ENCODE data around the gene KCNAB1.

DNA sequence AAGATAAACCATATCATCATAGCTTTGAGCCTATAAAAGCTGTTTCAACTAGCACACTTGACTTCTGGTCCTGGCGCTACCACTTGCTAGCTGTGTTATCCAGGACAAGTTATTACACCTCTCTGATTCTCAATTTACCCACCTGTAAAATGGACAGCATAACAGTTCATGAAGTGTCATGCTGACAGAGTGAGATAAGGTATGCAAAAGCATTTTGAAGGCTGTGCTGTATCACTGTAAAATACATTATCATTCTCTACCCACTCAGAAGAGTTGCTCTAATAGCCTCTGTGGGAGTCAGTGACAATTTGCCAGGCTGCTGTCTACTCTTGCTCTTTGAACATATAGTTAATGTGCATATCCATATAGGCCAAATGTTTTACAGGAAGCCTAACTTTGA lies 341.5 kb downstream of the KCNAB1 start:
- TF ChIP-seq, protein P1, sequence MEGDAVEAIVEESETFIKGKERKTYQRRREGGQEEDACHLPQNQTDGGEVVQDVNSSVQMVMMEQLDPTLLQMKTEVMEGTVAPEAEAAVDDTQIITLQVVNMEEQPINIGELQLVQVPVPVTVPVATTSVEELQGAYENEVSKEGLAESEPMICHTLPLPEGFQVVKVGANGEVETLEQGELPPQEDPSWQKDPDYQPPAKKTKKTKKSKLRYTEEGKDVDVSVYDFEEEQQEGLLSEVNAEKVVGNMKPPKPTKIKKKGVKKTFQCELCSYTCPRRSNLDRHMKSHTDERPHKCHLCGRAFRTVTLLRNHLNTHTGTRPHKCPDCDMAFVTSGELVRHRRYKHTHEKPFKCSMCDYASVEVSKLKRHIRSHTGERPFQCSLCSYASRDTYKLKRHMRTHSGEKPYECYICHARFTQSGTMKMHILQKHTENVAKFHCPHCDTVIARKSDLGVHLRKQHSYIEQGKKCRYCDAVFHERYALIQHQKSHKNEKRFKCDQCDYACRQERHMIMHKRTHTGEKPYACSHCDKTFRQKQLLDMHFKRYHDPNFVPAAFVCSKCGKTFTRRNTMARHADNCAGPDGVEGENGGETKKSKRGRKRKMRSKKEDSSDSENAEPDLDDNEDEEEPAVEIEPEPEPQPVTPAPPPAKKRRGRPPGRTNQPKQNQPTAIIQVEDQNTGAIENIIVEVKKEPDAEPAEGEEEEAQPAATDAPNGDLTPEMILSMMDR (IDR thresholded peaks at IDR 0.05; ENCODE audit: extremely low read depth in 1 of 2, insufficient read depth in 1 of 2, low read depth in 1 of 2, low read length in 2 of 2), result no peak
- TF ChIP-seq EZH2 (IDR thresholded peaks at IDR 0.05; ENCODE audit: borderline replicate concordance, low read depth, low read length, severe bottlenecking) (no peak), POLR2A (IDR thresholded peaks at IDR 0.05; ENCODE audit: low read depth, low read length) (no peak), POLR2AphosphoS5 (IDR thresholded peaks at IDR 0.05; ENCODE audit: insufficient read depth, low read depth, low read length) (no peak), MYC (IDR thresholded peaks at IDR 0.05; ENCODE audit: low read depth, low read length) (no peak)

Measured in endothelial cell of umbilical vein (primary cell).